PC-9 (cell line): ENCODE measurements around the gene MTA1. TPM values are rescaled to one million over a fixed set of nuclear protein-coding genes. Genes with fewer than 3 reads are reported as not detected.

Source experiments
- BruUV-seq: library from RNA; stranded (reverse); fragments of 400-500 nt; replicated peaks from 2 replicates; lab custom pipeline; 2021; lab: Mats Ljungman, UMichigan
- CTCF ChIA-PET: fragments of 300-600 bp; sonication (Branson Sonifier 250); formaldehyde crosslinking; loops from one replicate; lab custom pipeline; 2022; ENCODE audit warnings: antibody characterized with exemption; lab: Charles Lee
- POLR2A ChIA-PET: fragments of 300-600 bp; sonication (Branson Sonifier 250); formaldehyde crosslinking; loops from one replicate; lab custom pipeline; 2022; ENCODE audit warnings: antibody characterized with exemption; ENCODE audit not compliant: unreplicated experiment; lab: Charles Lee
- DNase-seq, 2 experiments: peaks; one replicate each; pipeline versions ENCODE4 v3.0.0 to v3.0.0-alpha.2; 2015 to 2022; ENCODE audit warnings: mixed read lengths in 1 of 2
- H2AFZ ChIP-seq: fragments of 200-600 bp; sonication (generic); 2 replicates; pipeline ENCODE4 v1.8.1; 2017; ENCODE audit warnings: antibody characterized with exemption
- H3F3A ChIP-seq: fragments of 200-600 bp; sonication (generic); 2 replicates; pipeline ENCODE4 v1.8.1; 2017; ENCODE audit warnings: antibody characterized with exemption, mild to moderate bottlenecking, low read depth; ENCODE audit not compliant: insufficient read depth
- H3K27ac ChIP-seq: fragments of 200-600 bp; sonication (generic); 2 replicates; pipeline ENCODE4 v1.6.1; 2016; ENCODE audit warnings: mixed run types
- H3K27me3 ChIP-seq: fragments of 200-600 bp; sonication (generic); 2 replicates; pipeline ENCODE4 v1.6.1; 2016; ENCODE audit warnings: low read depth, mixed run types; ENCODE audit not compliant: insufficient read depth
- H3K36me3 ChIP-seq: fragments of 200-600 bp; sonication (generic); 2 replicates; pipeline ENCODE4 v1.6.1; 2016; ENCODE audit warnings: low read depth, mixed run types
- H3K4me1 ChIP-seq: fragments of 200-600 bp; sonication (generic); replicated peaks from 2 replicates; pipeline ENCODE4 v1.6.1; 2016; ENCODE audit warnings: mixed run types; ENCODE audit not compliant: insufficient read depth
- H3K4me2 ChIP-seq: fragments of 200-600 bp; sonication (generic); 2 replicates; pipeline ENCODE4 v1.6.1; 2017; ENCODE audit warnings: mixed run types
- H3K4me3 ChIP-seq: fragments of 200-600 bp; sonication (generic); 2 replicates; pipeline ENCODE4 v1.6.1; 2016; ENCODE audit warnings: mixed run types
- H3K79me2 ChIP-seq: fragments of 200-600 bp; sonication (generic); 2 replicates; pipeline ENCODE4 v1.6.1; 2017; ENCODE audit warnings: low read depth, mixed run types
- H3K9me2 ChIP-seq: fragments of 200-600 bp; sonication (generic); 2 replicates; pipeline ENCODE4 v1.8.1; 2017; ENCODE audit warnings: mild to moderate bottlenecking; ENCODE audit not compliant: insufficient read depth
- H3K9me3 ChIP-seq: fragments of 200-600 bp; sonication (generic); 2 replicates; pipeline ENCODE4 v1.8.1; 2016; ENCODE audit warnings: low read depth; ENCODE audit not compliant: insufficient read depth
- H4K20me1 ChIP-seq: fragments of 200-600 bp; sonication (generic); 2 replicates; pipeline ENCODE4 v1.8.1; 2017; ENCODE audit not compliant: insufficient read depth
- EZH2 ChIP-seq: fragments of 200-600 bp; sonication (generic); IDR thresholded peaks from 2 replicates; pipeline ENCODE4 v1.8.0; 2017; ENCODE audit warnings: antibody characterized with exemption, low read depth
- intact Hi-C: fragments of 100-400 bp; cut with micrococcal nuclease; formaldehyde crosslinking; loops from one replicate; pipeline ENCODE4 v1.10.0; 2022; ENCODE audit not compliant: unreplicated experiment
- total RNA-seq: library from RNA; stranded (reverse); gene quantifications from 2 replicates; pipeline ENCODE4 v1.2.3, GENCODE V29; 2021
- TF ChIP-seq, protein P1 (sequence below): fragments of 200-600 bp; sonication (generic); conservative IDR thresholded peaks from 2 replicates; pipeline ENCODE4 v1.6.1; 2017; ENCODE audit warnings: mixed run types, antibody characterized with exemption, mild to moderate bottlenecking, moderate library complexity

Gene MTA1
- total RNA-seq, 1 experiment from 2014 or later = 124 TPM

DNA sequence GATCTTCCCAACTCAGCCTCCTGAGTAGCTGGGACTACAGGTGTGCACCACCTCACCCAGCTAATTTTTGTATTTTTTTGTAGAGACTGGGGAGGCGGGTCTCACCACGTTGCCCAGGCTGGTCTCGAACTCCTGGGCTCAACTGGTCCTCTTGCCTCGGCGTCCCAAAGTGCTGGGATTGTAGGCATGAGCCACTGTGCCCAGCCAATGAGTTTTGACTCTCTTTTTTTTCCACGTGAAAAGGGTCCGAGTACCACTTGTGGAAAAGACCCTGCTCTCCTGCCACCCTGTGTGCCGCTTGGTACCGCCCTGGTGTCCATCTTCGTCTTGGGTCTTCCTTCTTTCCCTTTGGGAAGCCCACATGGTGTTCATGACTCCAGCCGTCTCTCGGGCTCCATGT lies 89.0 kb downstream of the MTA1 start:
- H3K4me1 ChIP-seq = peaks cover 13% of the 10 kb centered on the region
- no peak overlapping the region for H3K4me2 ChIP-seq
- no peaks in the 10 kb centered on the region for H4K20me1 ChIP-seq
- CTCF ChIA-PET = no interaction called here
- no peaks in the 10 kb centered on the region for H3K79me2 ChIP-seq
- no peaks in the 10 kb centered on the region for H3K9me2 ChIP-seq
- intact Hi-C loops = no loop called here
- H3K4me3 ChIP-seq = no peak overlapping the region
- H2AFZ ChIP-seq = no peak overlapping the region
- peaks cover 12% of the 10 kb centered on the region; the same call in 1 of the 2 replicates for H3F3A ChIP-seq
- peaks cover 56% of the 10 kb centered on the region for H3K27me3 ChIP-seq
- no peaks in the 10 kb centered on the region for H3K36me3 ChIP-seq
- no peaks in the 10 kb centered on the region for H3K9me3 ChIP-seq
- POLR2A ChIA-PET = no interaction called here
- TF ChIP-seq, protein P1, sequence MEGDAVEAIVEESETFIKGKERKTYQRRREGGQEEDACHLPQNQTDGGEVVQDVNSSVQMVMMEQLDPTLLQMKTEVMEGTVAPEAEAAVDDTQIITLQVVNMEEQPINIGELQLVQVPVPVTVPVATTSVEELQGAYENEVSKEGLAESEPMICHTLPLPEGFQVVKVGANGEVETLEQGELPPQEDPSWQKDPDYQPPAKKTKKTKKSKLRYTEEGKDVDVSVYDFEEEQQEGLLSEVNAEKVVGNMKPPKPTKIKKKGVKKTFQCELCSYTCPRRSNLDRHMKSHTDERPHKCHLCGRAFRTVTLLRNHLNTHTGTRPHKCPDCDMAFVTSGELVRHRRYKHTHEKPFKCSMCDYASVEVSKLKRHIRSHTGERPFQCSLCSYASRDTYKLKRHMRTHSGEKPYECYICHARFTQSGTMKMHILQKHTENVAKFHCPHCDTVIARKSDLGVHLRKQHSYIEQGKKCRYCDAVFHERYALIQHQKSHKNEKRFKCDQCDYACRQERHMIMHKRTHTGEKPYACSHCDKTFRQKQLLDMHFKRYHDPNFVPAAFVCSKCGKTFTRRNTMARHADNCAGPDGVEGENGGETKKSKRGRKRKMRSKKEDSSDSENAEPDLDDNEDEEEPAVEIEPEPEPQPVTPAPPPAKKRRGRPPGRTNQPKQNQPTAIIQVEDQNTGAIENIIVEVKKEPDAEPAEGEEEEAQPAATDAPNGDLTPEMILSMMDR = no peak
- TF ChIP-seq EZH2 = no peak
- BruUV-seq = no TSS peak
- no peak for DNase-seq
- H3K27ac ChIP-seq = no peak overlapping the region

GRCh38 chr14:105517096-105517495 lies 97.5 kb downstream of the MTA1 start:
- no peaks in the 10 kb centered on the region for H3K79me2 ChIP-seq
- H3K4me1 ChIP-seq = peaks cover under 1% of the 10 kb centered on the region; the same call in 1 of the 2 replicates
- BruUV-seq = no TSS peak
- peaks cover 2% of the 10 kb centered on the region; the same call in 1 of the 2 replicates for H3F3A ChIP-seq
- no peaks in the 10 kb centered on the region for H4K20me1 ChIP-seq
- H3K4me3 ChIP-seq = no peak overlapping the region
- intact Hi-C loops = no loop called here
- H3K9me2 ChIP-seq = no peaks in the 10 kb centered on the region
- ChIA-PET POLR2A (no interaction called here), CTCF (no interaction called here)
- H2AFZ ChIP-seq = no peak overlapping the region
- H3K4me2 ChIP-seq = no peak overlapping the region
- H3K27me3 ChIP-seq = peaks cover 49% of the 10 kb centered on the region
- TF ChIP-seq, protein P1 = no peak
- TF ChIP-seq EZH2 = no peak
- no peak for DNase-seq
- 0 out of 2 replicates have a peak, but pooled peaks cover 4% of the 10 kb centered on the region for H3K9me3 ChIP-seq
- H3K27ac ChIP-seq = no peak overlapping the region
- H3K36me3 ChIP-seq = no peaks in the 10 kb centered on the region

GRCh38 chr14:105519946-105520698 lies 100.5 kb downstream of the MTA1 start:
- H3K36me3 ChIP-seq = no peaks in the 10 kb centered on the region
- intact Hi-C loops = no loop called here
- no peak overlapping the region for H3K4me3 ChIP-seq
- peaks cover 44% of the 10 kb centered on the region for H3K27me3 ChIP-seq
- BruUV-seq = no TSS peak
- ChIA-PET CTCF (no interaction called here), POLR2A (no interaction called here)
- H2AFZ ChIP-seq = no peak overlapping the region
- no peak overlapping the region for H3K27ac ChIP-seq
- TF ChIP-seq EZH2 = no peak
- TF ChIP-seq, protein P1 = no peak
- H4K20me1 ChIP-seq = no peaks in the 10 kb centered on the region
- no peak overlapping the region for H3K4me2 ChIP-seq
- H3K4me1 ChIP-seq = no peaks in the 10 kb centered on the region
- H3K9me2 ChIP-seq = no peaks in the 10 kb centered on the region
- DNase-seq = no peak
- H3K79me2 ChIP-seq = no peaks in the 10 kb centered on the region
- peaks cover 6% of the 10 kb centered on the region; the same call in 1 of the 2 replicates for H3F3A ChIP-seq
- H3K9me3 ChIP-seq = 0 out of 2 replicates have a peak, but pooled peaks cover 4% of the 10 kb centered on the region

Other genes starting within 250 kb of the MTA1 start
- gene NUDT14, start 238.5 kb upstream of the MTA1 start, total RNA-seq = 37.0 and 47.9 TPM in 2 replicates
- gene BTBD6, start 171.3 kb upstream of the MTA1 start, total RNA-seq = 9.0 and 12.2 TPM in 2 replicates
- 24.8 and 31.2 TPM in 2 replicates for gene BRF1, start 118.8 kb upstream of the MTA1 start, total RNA-seq
- gene PACS2, start 105.1 kb upstream of the MTA1 start, total RNA-seq = 43.3 and 52.2 TPM in 2 replicates
- gene TEX22, start 21.3 kb upstream of the MTA1 start, total RNA-seq = 2.6 and 6.5 TPM in 2 replicates
- 42.5 and 50.2 TPM in 2 replicates for gene CRIP2, start 55.0 kb downstream of the MTA1 start, total RNA-seq
- 296 and 374 TPM in 2 replicates for gene CRIP1, start 67.1 kb downstream of the MTA1 start, total RNA-seq
- gene TEDC1, start 71.4 kb downstream of the MTA1 start, total RNA-seq = 21.2 and 31.9 TPM in 2 replicates
- gene TMEM121, start 106.8 kb downstream of the MTA1 start, total RNA-seq = 1.0 and 1.1 TPM in 2 replicates